ENCODE data around the gene ROMO1. TPM values are rescaled to one million over a fixed set of nuclear protein-coding genes. Genes with fewer than 3 reads are reported as not detected.

Gene ROMO1
- total RNA-seq, 4 donors from 2014 or later = 69.3 to 492 (median 171) TPM

- H3K9me3 ChIP-seq = no peaks in the 10 kb centered on the region
- DNase-seq = no peak
- no peaks in the 10 kb centered on the region for H3K27me3 ChIP-seq
- H3K4me1 ChIP-seq = peaks cover 0 to 8% of the 10 kb centered on the region in 2 donors
- no peaks in the 10 kb centered on the region for H3K36me3 ChIP-seq
- H3K27ac ChIP-seq = no peak overlapping the region
- H3K4me3 ChIP-seq = no peak overlapping the region
- intact Hi-C loops (cut with DNase I; ENCODE audit: low total_unique reads) = no loop called here
- TF ChIP-seq CTCF (IDR thresholded peaks at IDR 0.05) (no peak), POLR2A (IDR thresholded peaks at IDR 0.05) (no peak)
Measured at GRCh38 chr20:35731862-35732643, 32.8 kb downstream of the ROMO1 start.

DNA sequence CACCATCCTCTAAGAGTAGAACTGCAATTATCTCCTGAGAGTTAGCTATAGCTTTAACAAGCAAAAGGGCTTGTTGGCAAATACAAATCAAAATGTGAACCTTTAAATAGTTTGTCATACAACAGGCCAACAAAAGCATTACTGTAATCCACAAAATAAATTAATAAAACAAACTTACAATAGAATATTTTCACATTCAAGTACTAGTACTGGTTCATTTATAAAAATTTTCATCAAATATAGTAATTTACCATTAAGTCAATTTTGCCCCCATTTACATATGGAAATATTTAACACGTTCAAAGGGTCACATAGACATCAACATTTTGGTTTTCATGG, 33.4 kb downstream of the ROMO1 start:
- no peak overlapping the region for H3K4me3 ChIP-seq
- peaks cover 0 to 8% of the 10 kb centered on the region in 2 donors for H3K4me1 ChIP-seq
- no peaks in the 10 kb centered on the region for H3K27me3 ChIP-seq
- intact Hi-C loops (cut with DNase I; ENCODE audit: low total_unique reads) = no loop called here
- DNase-seq = no peak
- TF ChIP-seq POLR2A (IDR thresholded peaks at IDR 0.05) = no peak
- TF ChIP-seq CTCF (IDR thresholded peaks at IDR 0.05) = no peak
- no peak overlapping the region for H3K27ac ChIP-seq
- no peaks in the 10 kb centered on the region for H3K9me3 ChIP-seq
- no peaks in the 10 kb centered on the region for H3K36me3 ChIP-seq

DNA sequence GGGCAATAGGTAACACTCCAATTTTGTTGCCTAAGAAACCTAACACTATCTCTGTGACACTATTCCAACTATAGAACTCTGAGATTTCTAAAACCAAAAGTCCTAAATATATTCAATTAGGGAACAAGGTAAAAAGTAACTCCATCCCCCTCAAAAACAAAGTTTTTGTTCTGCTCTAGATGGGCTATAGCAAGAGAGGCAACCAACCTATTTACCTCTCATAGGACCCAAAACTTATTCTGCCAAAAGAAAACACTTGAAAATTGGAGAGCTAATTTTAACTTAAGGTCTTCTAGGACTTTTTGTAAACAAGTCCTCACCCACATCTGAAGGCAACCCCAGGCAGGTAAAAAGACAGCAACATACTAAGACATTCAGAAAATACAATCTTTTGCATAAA, 35.2 kb downstream of the ROMO1 start:
- Histone ChIP-seq H3K9me3 (no peaks in the 10 kb centered on the region), H3K27me3 (no peaks in the 10 kb centered on the region), H3K4me1 (peaks cover 7 to 16% of the 10 kb centered on the region in 2 donors), H3K36me3 (no peaks in the 10 kb centered on the region), H3K4me3 (no peak overlapping the region), H3K27ac (no peak overlapping the region)
- DNase-seq = no peak
- TF ChIP-seq CTCF (IDR thresholded peaks at IDR 0.05) (no peak), POLR2A (IDR thresholded peaks at IDR 0.05) (no peak)
- intact Hi-C loops (cut with DNase I; ENCODE audit: low total_unique reads) = no loop called here

DNA sequence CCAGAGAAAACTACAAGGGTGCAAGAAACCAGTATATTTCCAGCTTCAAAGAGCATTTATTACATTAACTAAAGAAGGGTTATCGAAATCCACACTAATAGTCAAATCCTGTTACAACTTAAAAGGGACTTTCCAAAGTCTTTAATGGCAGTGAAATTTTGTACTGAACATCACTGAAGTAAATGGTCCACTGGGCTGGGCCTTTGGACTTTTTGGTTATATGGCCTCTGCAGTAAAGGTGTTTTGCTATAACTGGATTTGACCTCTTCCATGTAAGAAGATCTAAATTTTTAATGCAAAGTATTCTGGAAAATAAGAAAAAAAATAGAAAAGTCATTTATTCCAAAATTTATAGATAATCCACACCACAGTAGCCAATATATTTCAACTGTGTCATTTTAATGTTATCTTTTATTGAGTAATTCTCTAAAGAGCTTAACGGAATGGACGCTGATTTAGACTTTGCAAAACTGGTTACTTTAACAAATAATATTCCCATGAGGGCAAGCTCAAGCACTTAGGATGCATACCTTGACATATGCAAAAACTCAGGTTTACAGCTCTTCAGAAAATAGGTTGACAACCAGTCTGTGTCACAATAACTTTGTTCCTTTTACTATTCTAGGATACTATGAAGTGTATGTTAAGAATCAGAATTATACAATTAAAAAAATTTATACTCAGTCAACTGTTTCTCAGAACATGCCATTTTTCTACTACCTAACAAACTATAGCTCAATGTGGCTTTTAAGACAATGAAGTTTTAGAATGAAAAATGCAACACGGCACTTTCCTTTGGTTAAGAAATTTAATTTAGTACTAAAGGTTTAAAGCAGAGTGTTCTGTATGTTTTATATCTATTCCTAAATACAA, 35.8 kb downstream of the ROMO1 start:
- H3K4me3 ChIP-seq = no peak overlapping the region
- DNase-seq = no peak
- no peaks in the 10 kb centered on the region for H3K27me3 ChIP-seq
- H3K36me3 ChIP-seq = no peaks in the 10 kb centered on the region
- intact Hi-C loops (cut with DNase I; ENCODE audit: low total_unique reads) = no loop called here
- H3K4me1 ChIP-seq = peaks cover 10 to 15% of the 10 kb centered on the region in 2 donors
- H3K27ac ChIP-seq = no peak overlapping the region
- H3K9me3 ChIP-seq = no peaks in the 10 kb centered on the region
- TF ChIP-seq POLR2A (IDR thresholded peaks at IDR 0.05) = no peak
- TF ChIP-seq CTCF (IDR thresholded peaks at IDR 0.05) = no peak
